ENCODE measurements around the gene C12orf60. TPM values are rescaled to one million over a fixed set of nuclear protein-coding genes. Genes with fewer than 3 reads are reported as not detected.

The C12orf60 gene
- total RNA-seq, 4 donors from 2014 or later, result 0.88 TPM; not detected in 3

- Histone ChIP-seq H3K9me3 (no peaks in the 10 kb centered on the region), H3K27ac (no peak overlapping the region), H3K4me1 (no peaks in the 10 kb centered on the region), H3K36me3 (no peaks in the 10 kb centered on the region), H3K4me3 (no peak overlapping the region), H3K27me3 (no peaks in the 10 kb centered on the region)
- TF ChIP-seq CTCF (IDR thresholded peaks at IDR 0.05) (no peak), POLR2A (IDR thresholded peaks at IDR 0.05) (no peak)
- no peak for DNase-seq
Measured at GRCh38 chr12:14871247-14871646, 67.8 kb downstream of the C12orf60 start.

DNA sequence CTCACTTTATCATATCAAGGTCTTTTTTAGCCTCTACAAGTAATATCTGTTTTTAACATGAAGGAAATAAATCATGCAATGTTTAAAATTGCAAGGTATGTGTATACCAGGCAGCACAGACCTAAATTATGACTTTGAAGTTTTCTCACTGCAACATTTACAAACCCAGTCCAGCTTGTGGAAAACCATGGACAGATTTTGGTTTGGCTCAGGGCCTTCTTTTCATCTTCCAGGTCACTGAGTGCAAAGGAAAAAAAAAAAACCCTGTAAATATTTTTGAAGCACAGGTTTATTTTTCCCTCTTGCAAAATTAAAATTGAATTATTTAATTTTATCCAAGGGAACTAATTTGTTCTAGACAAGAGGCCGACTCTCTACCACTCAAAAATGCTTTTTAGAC lies 68.4 kb downstream of the C12orf60 start:
- DNase-seq, result no peak
- no peaks in the 10 kb centered on the region for H3K36me3 ChIP-seq
- no peaks in the 10 kb centered on the region for H3K9me3 ChIP-seq
- TF ChIP-seq POLR2A (IDR thresholded peaks at IDR 0.05) (no peak), CTCF (IDR thresholded peaks at IDR 0.05) (no peak)
- H3K4me1 ChIP-seq, result no peaks in the 10 kb centered on the region
- H3K4me3 ChIP-seq, result no peak overlapping the region
- H3K27ac ChIP-seq, result no peak overlapping the region
- no peaks in the 10 kb centered on the region for H3K27me3 ChIP-seq

DNA sequence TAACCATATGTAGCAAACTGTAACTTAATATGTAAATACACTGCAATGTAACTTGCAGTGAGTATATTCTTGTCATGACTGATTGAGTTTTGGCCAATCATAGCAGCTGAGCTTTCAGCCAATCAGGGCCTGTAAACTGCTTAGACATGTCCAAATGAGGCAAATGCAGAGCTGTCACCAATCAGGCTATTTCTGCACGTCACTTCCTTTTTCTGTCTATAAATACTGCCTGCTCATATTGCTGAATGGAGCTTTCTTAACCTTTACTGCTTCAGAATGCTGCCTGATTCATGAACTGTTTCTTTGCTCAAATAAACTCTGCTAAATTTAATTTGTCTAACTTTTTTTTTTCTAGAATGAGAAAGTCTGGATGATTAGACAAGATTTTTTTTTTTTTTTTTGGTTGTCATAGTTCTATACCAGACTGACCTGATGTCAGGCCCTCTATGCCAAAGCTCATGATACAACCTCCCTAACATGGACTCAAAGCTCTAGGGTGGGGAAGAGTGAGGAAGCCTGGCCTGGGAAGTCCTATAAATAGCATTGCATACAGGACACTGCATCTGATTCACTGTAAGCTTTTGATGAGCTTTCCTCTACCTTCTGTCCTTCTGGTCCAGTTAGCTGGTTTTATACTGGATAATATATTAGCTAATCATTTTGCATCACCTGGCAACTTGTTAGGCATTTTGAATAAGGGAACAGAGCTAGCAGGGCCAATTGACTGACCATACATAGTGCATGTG lies 70.1 kb downstream of the C12orf60 start:
- no peak overlapping the region for H3K27ac ChIP-seq
- no peak for DNase-seq

More for the DNA sequence above, 70.1 kb downstream of the C12orf60 start:
- TF ChIP-seq CTCF (IDR thresholded peaks at IDR 0.05) (no peak), POLR2A (IDR thresholded peaks at IDR 0.05) (no peak)
- Histone ChIP-seq H3K4me3 (no peak overlapping the region), H3K36me3 (no peaks in the 10 kb centered on the region), H3K4me1 (no peaks in the 10 kb centered on the region), H3K27me3 (no peaks in the 10 kb centered on the region), H3K9me3 (no peaks in the 10 kb centered on the region)

Other genes with a start within 250 kb of the C12orf60 start
- 10 to 100 TPM in 3 of 4 donors, 1 to 10 TPM in 1; 9.9 to 33.6 (median 20.5) TPM for gene PLBD1, start 235.8 kb upstream of the C12orf60 start, total RNA-seq
- 100 to 1,000 TPM in 3 of 4 donors, 10 to 100 TPM in 1; 25.6 to 176 (median 122) TPM for gene GUCY2C, start 107.1 kb upstream of the C12orf60 start, total RNA-seq
- gene WBP11, start 192 bp upstream of the C12orf60 start, total RNA-seq, result 10 to 100 TPM; 12.3 to 42.9 (median 12.8) TPM
- not detected for gene SMCO3, start 10.5 kb downstream of the C12orf60 start, total RNA-seq
- under 1 TPM in 2 of 4 donors, not detected in 2; 0.13 to 0.18 TPM for gene ART4, start 39.9 kb downstream of the C12orf60 start, total RNA-seq
- 100 to 1,000 TPM in 3 of 4 donors, 10 to 100 TPM in 1; 76.0 to 127 (median 115) TPM for gene MGP, start 82.2 kb downstream of the C12orf60 start, total RNA-seq
- 1 to 10 TPM in 2 of 4 donors, under 1 TPM in 1, not detected in 1; 0.94 to 2.5 (median 1.2) TPM for gene ERP27, start 134.9 kb downstream of the C12orf60 start, total RNA-seq
- 100 to 1,000 TPM in 1 of 4 donors, 10 to 100 TPM in 3; 17.1 to 290 (median 57.1) TPM for gene ARHGDIB, start 157.9 kb downstream of the C12orf60 start, total RNA-seq
- not detected for gene PDE6H, start 169.4 kb downstream of the C12orf60 start, total RNA-seq